HEK293T (cell line): Measurements from ENCODE around the gene JMJD8.

Experiments
- CTCF ChIA-PET: fragments of 350-600 bp; formaldehyde crosslinking; extraction: SDS; loops from one replicate; lab custom pipeline; 2021; ENCODE audit warnings: antibody characterized with exemption, inconsistent platforms; lab: Yijun Ruan, JAX
- POLR2A ChIA-PET: fragments of 350-600 bp; formaldehyde crosslinking; extraction: SDS; loops from one replicate; lab custom pipeline; 2020; ENCODE audit warnings: antibody characterized with exemption, inconsistent platforms; lab: Yijun Ruan, JAX
- DNase-seq: peaks from one replicate; pipeline ENCODE4 v3.0.0; 2012; ENCODE audit warnings: mixed read lengths; ENCODE audit errors: extremely low spot score
- ARNT ChIP-seq: fragments of 450-650 bp; IDR thresholded peaks from 2 replicates; pipeline ENCODE4 v1.6.1; 2017; ENCODE audit warnings: mild to moderate bottlenecking
- BHLHE40 ChIP-seq: fragments of 450-650 bp; IDR thresholded peaks from 2 replicates; pipeline ENCODE4 v1.6.1; 2016; ENCODE audit warnings: mild to moderate bottlenecking, moderate library complexity, borderline replicate concordance
- CTBP1 ChIP-seq: fragments of 450-650 bp; IDR thresholded peaks from 2 replicates; pipeline ENCODE4 v1.6.1; 2016; ENCODE audit warnings: borderline replicate concordance
- ELF4 ChIP-seq: fragments of 450-650 bp; IDR thresholded peaks from 2 replicates; pipeline ENCODE4 v1.6.1; 2017; ENCODE audit warnings: antibody characterized with exemption
- FOXA1 ChIP-seq: fragments of 450-650 bp; IDR thresholded peaks from 2 replicates; pipeline ENCODE4 v1.6.1; 2016; ENCODE audit warnings: mild to moderate bottlenecking
- FOXK2 ChIP-seq: fragments of 450-650 bp; IDR thresholded peaks from 2 replicates; pipeline ENCODE4 v1.6.1; 2016; ENCODE audit warnings: mild to moderate bottlenecking
- FOXM1 ChIP-seq: fragments of 450-650 bp; IDR thresholded peaks from 2 replicates; pipeline ENCODE4 v1.6.1; 2017; ENCODE audit warnings: mild to moderate bottlenecking, borderline replicate concordance
- HDGF ChIP-seq: fragments of 450-650 bp; IDR thresholded peaks from 2 replicates; pipeline ENCODE4 v1.6.1; 2017; ENCODE audit warnings: antibody characterized with exemption, borderline replicate concordance
- L3MBTL2 ChIP-seq: fragments of 450-650 bp; conservative IDR thresholded peaks from 2 replicates; pipeline ENCODE4 v1.6.1; 2016; ENCODE audit warnings: mild to moderate bottlenecking
- LEF1 ChIP-seq: fragments of 450-650 bp; IDR thresholded peaks from 2 replicates; pipeline ENCODE4 v1.6.1; 2017; ENCODE audit warnings: mild to moderate bottlenecking, borderline replicate concordance
- NFRKB ChIP-seq: fragments of 450-650 bp; IDR thresholded peaks from 2 replicates; pipeline ENCODE4 v1.6.1; 2016; ENCODE audit warnings: mild to moderate bottlenecking, moderate library complexity
- PKNOX1 ChIP-seq: fragments of 450-650 bp; IDR thresholded peaks from 2 replicates; pipeline ENCODE4 v1.6.1; 2016
- SP1 ChIP-seq: fragments of 450-650 bp; IDR thresholded peaks from 2 replicates; pipeline ENCODE4 v1.6.1; 2017
- SUZ12 ChIP-seq: fragments of 450-650 bp; IDR thresholded peaks from 2 replicates; pipeline ENCODE4 v1.6.1; 2016; ENCODE audit warnings: mild to moderate bottlenecking
- TARDBP ChIP-seq: fragments of 450-650 bp; IDR thresholded peaks from 2 replicates; pipeline ENCODE4 v1.6.1; 2016
- ZNF384 ChIP-seq: fragments of 450-650 bp; IDR thresholded peaks from 2 replicates; pipeline ENCODE4 v1.6.1; 2016

Gene JMJD8

GRCh38 chr16:724188-725040, 40.3 kb upstream of the JMJD8 start:
- ChIA-PET CTCF (interaction anchor here (1.1 kb wide), 1 partner anchor 16 kb away, joined by 4 read pairs; the partner anchor contains the start of gene CIAO3), POLR2A (interaction anchor here (1.0 to 5.0 kb wide), 4 partner anchors 9 to 64 kb away, joined by 3 to 27 read pairs (median 9); partner anchors contain the start of genes CHTF18, CIAO3, METRN and RPUSD1)
- no peak for DNase-seq
- TF ChIP-seq BHLHE40, result no peak
- TF ChIP-seq ZNF384, result no peak
- TF ChIP-seq LEF1, result no peak
- TF ChIP-seq PKNOX1, result no peak
- no peak for TF ChIP-seq FOXK2
- no peak for TF ChIP-seq ELF4
- no peak for TF ChIP-seq SP1
- no peak for TF ChIP-seq SUZ12
- TF ChIP-seq CTBP1, result no peak

- no peak for TF ChIP-seq FOXA1
- no peak for TF ChIP-seq HDGF
- TF ChIP-seq BHLHE40, result no peak
- TF ChIP-seq ZNF384, result no peak
- TF ChIP-seq NFRKB, result no peak
- TF ChIP-seq LEF1, result no peak
- TF ChIP-seq TARDBP, result no peak
- no peak for TF ChIP-seq PKNOX1
- no peak for DNase-seq
- ChIA-PET CTCF (no interaction called here), POLR2A (interaction anchor here (1.0 to 5.0 kb wide), 3 partner anchors 8 to 17 kb away, joined by 3 to 27 read pairs (median 4); partner anchors contain the start of genes CIAO3 and METRN)
Observed at GRCh38 chr16:723695-724094, 39.6 kb upstream of the JMJD8 start.

DNA sequence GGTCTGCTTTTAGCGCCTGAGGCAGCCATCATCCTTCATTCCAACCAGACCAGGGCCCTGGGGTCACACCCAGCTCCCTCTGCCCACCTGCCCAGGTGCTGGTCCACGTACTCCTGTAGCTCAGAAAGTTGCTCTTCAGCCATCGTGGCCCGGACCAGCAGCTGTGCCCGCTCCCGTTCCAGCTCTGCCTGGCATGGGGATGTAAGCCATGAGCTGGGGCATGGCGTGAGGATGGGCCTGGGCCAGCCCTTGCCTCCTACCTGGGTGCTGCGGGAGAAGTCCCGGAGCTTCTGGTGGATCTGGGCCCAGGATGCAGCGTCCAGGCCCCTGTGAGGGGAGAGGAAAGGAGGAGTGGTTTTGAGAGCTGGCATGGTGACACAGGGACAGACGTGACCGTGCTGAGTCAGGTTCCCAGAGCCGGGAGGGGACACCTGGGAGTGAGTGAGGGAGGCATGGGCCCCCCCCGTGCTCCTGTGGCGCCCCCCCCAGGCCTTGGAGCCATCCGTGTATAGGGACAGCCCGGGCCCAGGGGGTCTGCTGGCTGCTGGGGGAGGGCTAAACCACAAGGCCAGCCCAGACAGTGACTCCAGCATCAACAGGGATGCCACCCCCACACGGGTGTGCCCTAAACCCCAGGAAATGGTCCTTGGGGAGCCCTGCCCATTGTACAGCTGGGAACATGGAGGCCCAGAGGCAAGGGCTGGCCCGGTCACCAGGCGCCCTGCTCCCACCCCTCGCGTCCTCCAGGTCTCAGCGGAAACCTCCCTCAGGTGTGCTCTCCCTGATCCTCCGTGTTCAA, 38.9 kb upstream of the JMJD8 start:
- TF ChIP-seq L3MBTL2 (no peak), ELF4 (no peak), NFRKB (no peak), SP1 (no peak), PKNOX1 (no peak), TARDBP (no peak), HDGF (no peak)
- CTCF ChIA-PET, result no interaction called here
- no peak for DNase-seq
- POLR2A ChIA-PET, result interaction anchor here (1.0 to 4.1 kb wide), 3 partner anchors 12 to 65 kb away, joined by 4 to 34 read pairs (median 4); partner anchors contain the start of genes CHTF18 and RPUSD1

GRCh38 chr16:721765-722540, 37.8 kb upstream of the JMJD8 start:
- TF ChIP-seq ELF4, result no peak
- TF ChIP-seq SUZ12, result no peak
- no peak for TF ChIP-seq ZNF384
- no peak for TF ChIP-seq BHLHE40
- TF ChIP-seq PKNOX1, result no peak
- TF ChIP-seq HDGF, result no peak
- no peak for TF ChIP-seq FOXK2
- no peak for TF ChIP-seq L3MBTL2
- TF ChIP-seq SP1, result no peak
- no peak for TF ChIP-seq FOXA1
- TF ChIP-seq FOXM1, result no peak
- no peak for TF ChIP-seq NFRKB
- no peak for TF ChIP-seq CTBP1
- TF ChIP-seq TARDBP, result no peak
- no peak for TF ChIP-seq LEF1
- TF ChIP-seq ARNT, result no peak
- ChIA-PET CTCF (interaction anchor here (1.0 to 2.8 kb wide), 2 partner anchors 12 to 82 kb away, joined by 4 to 7 read pairs; no protein-coding TSS in a partner anchor), POLR2A (interaction anchor here (0.8 to 4.1 kb wide), 23 partner anchors 8 to 66 kb away, joined by 3 to 47 read pairs (median 5); partner anchors contain the start of genes CHTF18, CIAO3, JMJD8 and MSLN)
- DNase-seq, result no peak
